COLO829 (cell line): ENCODE results near the gene PTRH2.
A peak's percentile ranks its signal among the peaks of the same experiment; 100 is the strongest.
"Not testable (repeated sequence)": the region's sequence is repeated elsewhere in the genome, so short reads cannot be mapped to it uniquely, and the experiment has no call there.

ENCODE experiments used
- DNase-seq: peaks from one replicate; pipeline ENCODE4 v3.0.0; 2012; ENCODE audit warnings: low spot score

The PTRH2 gene

DNA sequence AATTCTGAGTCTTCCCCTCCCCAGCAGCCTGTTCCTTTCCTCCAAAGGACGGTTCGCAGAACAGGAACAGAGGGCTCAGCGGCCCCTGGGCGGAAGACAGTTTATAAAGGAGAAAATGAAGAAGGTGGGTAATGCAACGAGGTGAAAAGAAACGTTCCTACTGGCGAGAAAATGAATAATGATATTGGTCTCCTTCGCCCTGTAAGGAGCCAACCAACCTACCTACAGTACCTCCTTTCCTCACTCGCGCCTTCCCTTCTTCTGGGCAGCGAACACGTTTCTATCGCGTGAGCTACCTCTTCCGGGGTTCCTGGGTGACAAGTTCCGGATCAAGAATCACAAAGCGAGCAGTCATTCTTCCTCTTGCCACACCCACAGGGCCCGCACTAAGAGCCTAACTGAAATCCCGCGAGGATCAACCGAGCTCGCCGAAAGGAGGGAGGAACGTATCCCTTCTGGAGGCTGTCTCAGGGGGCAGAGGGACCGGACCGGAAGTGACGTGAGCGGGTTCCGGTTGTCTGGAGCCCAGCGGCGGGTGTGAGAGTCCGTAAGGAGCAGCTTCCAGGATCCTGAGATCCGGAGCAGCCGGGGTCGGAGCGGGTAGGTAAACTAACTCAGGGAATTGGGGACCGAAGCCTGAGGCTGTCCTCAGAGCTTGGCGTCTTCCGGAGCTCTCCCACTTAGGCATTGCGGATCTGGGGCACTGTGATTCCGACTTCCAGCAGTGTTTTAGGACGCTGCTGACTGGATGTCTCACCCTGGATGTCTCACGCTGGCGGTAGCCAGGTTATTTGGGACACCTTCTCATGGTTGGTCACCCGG, at the start of gene PTRH2, which contains the start of gene VMP1:
Gene PTRH2, minus strand, starts transcription at position 282 of the 822 bp plus-strand sequence. CDS start 9,452 bp downstream, outside the sequence.
Gene VMP1, plus strand, starts transcription at position 506 of the 822 bp plus-strand sequence. CDS start 23,793 bp downstream, outside the sequence.
- peak; percentile 99 for DNase-seq

DNA sequence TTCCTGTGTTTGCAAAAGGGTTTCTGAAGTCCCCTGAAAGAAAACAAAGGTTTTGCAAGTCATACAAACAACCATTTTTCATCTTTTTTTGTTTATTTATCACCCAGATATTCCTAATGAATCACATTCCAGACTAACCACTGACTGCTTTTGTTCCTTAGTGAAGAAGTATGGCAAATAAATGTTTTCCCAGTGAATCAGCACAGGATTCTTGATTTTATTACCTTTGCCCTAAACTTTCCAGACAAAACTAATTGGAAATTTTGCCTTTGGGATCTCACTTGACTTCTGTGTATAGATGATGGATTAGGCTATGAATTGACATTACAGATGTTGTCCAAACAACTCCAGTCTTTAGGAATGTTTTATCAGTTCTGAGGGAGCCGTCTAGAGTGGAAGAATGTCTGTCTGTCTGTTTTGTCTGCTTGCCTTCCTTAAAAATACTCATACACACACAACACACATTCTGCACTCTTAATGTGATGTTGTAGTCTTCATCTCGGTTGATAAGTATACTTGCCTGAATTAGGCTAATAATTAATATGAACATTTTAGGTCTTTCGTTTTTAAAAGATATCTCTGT, 49.1 kb upstream of the PTRH2 start:
- peak; percentile 38 for DNase-seq

DNA sequence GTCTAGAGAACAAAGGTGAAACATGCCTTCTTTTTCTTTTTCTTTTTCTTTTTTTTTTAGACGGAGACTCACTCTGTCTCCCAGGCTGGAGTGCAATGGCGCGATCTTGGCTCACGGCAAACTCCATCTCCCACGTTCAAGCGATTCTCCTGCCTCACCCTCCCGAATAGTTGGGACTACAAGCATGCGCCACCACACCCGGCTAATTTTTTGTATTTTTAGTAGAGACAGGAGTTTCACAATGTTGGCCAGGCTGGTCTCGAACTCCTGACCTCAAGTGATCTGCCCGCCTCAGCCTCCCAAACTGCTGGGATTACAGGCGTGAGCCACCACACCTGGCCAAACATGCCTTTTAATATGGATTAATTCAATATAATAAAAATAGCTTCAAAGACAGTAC, 47.8 kb upstream of the PTRH2 start:
- not testable (repeated sequence) for DNase-seq

DNA sequence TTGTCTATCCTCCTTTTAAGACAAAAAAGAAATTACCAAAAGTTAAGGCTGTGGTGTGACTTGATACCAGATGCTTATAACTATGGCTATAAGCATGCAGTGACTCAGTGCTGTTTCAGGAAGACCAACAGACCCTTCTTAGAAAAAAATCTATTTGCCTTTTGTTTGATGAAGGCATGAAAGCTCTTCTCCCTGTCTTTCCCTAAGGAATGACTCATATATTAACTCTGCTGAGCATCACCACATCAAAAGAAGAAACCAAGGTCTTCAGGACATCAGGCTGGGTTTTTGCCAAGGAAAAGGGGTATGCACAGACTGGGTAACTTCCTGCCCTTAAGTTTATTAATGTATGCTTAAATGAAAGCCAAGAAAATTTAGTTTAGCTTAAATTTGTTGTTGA, 47.3 kb upstream of the PTRH2 start:
- DNase-seq: peak; percentile 93

DNA sequence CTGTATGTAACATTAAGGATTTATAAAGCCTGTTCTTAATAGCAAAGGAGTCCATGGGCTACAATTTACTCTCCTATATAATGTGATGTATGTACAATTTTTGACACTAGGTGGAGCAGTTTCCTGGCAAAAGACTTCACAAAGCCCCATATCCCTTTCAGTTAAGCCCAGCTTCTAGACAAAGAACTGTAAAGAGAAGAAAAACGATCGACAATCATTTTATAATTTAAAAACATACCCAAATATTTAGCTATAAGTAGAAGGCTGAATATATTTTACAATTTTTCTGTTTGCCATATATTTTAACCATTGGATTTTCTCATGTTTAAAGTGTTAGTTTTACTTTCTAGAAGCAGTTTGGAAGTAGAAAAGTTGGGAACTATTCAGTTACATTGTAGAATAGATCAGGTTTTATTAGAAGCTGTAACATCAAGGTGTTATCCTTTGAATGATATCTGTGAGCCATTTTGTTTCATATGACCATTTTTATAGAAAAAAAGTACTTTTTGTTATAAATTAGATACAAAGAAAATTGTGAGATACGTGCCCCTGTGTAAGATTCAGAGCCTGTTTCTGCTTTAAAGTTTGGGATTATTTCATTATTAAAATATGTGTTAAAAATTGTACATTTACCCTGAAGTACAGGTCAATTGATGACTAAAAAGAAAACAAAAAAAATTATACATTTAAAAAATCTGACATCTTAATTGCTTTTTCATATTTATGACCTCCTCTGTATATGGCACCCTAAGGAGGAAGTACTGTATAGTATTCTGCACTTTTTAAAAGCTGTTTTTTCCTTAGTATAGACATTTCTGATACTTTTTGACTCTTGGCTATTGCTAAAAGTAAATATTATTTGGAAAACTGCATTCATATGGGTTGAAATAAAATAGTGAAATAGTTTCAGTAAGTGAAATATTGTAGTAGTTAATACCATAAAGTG, 46.6 kb upstream of the PTRH2 start:
- DNase-seq: peak; percentile 86

DNA sequence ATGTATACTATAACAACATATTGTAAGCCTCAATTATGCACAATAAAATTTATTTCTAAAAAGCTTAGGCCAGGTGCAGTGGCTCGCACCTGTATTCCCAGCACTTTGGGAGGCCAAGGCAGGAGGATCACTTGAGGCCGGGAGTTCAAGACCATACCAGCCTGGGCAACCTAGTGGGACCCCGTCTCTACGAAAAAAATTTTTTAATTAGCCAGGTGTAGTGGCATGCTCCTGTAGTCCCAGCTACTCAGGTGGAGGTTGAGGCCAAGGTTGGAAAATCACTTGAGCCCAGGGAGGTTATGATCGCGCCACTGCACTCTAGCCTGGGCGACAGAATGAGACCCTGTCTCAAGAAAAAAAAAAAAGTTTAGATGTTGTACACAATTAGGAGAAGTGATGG, 45.7 kb upstream of the PTRH2 start:
- DNase-seq: no peak

DNA sequence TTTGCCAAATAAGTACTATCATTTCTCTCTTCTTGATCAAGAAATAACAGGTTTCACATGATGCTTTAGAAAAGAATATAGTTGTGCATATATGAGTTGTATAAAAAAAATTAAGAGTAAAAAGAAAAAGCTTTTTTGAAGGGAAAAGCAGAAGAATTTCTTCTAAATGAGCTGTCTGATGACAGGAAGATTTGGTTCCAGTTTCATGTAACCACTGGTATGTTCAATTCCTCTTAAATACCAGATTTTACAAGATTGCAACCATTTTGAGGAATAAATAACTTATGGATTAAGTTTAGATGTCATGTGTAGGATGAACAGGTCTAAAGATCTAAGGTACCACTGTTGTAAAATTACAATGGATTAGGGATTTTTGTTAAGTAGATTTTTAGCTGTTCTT, 45.2 kb upstream of the PTRH2 start:
- DNase-seq: no peak

DNA sequence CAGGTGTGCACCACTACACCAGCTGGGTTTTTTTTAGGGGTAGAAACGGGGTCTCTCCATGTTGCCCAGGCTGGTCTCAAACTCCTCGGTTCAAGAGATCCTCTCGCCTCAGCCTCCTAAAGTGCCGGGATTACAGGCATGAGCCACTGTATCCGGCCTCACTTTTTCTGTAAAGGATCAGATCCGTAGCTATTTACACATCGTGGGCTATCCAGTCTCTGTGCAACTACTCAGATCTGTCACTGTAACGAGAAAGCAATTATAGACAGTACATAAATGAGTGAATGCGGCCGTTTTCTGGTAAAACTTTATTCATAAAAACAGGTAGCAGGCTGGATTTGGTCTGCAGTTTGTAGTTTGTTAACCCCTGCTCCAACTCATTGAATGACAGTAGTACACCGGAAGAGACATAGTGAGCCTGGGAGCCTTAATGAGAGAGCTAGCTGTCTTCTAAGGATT, 44.8 kb upstream of the PTRH2 start:
- DNase-seq: no peak

DNA sequence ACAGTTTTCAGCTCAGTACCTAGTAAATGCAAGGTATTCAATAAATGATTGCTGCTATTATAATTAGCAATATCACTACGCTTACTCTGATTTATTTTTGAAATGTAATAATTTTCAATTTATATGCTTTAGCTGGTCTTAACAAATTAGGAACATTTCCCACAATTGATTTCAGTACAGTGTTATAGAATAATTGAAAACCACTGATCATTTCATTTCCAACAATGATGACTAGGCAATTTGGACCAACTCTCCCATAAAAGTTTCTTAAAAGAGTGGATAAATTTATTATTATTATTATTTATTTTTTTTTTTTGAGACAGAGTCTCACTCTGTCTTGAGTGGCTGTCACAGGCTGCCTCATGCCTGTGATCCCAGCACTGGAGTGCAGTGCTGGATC, 41.4 kb upstream of the PTRH2 start:
- no peak for DNase-seq

DNA sequence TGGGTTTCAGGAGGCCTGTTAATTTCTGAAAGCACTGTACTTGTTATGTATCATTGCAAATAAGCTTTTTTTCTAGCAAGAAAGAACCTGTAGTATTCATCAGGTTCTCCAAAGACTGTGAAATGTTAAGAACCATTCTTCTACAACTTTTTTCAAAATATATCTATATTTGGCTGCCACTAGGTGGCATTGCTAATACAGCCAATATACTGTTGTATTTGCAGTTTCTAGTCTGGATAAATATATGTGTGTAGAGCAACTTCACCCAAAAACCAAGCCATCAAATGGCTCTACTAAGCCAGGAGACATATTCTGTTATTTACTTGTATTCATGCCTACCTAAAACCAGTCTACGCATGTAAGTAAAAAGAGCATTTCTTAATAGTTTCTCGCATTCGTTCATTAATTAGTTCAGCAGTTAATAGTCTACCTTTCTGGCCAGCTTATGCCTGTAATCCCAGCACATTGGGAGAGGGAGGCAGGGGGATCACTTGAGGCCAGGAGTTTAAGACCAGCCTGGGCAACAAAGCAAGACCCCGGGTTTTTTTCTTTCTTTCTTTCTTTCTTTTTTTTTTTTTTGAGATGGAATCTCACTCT, 39.7 kb upstream of the PTRH2 start:
- no peak for DNase-seq

DNA sequence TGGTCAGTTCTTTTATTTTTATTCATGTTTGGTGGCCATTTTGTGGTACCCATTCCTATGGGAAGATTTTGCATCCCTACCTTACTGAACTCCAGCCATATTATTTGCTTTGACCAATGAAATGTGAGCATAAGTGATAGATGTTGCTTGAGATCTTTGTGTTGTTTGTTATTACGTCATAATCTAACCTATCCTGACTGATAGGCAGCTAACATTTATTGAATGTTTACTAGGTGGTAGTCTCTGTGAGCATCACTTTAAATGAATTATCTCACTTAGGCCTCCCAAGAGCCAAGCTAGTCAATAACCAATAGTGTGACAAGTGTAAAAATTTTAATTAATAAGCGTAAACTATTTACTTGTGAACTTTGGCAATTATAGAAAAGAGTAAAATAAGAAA, 37.8 kb upstream of the PTRH2 start:
- DNase-seq: no peak

DNA sequence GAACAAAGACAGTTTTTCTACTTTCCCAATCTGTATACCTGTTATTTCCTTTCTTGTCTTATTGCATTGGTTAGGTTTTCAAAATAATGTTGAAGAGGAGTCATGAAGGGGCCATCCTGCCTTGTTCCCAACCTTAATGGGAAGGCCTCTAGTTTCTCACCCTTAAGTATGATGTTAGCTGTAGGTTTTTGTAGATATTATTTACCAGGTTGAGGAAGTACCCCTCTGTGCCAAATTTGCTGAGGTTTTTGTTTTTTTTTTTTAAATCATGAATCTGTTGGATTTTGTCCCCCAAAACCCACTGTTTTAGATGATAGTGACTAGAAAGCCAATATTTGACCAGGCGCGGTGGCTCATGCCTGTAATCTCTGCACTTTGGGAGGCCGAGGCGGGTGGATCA, 36.6 kb upstream of the PTRH2 start:
- DNase-seq: no peak

DNA sequence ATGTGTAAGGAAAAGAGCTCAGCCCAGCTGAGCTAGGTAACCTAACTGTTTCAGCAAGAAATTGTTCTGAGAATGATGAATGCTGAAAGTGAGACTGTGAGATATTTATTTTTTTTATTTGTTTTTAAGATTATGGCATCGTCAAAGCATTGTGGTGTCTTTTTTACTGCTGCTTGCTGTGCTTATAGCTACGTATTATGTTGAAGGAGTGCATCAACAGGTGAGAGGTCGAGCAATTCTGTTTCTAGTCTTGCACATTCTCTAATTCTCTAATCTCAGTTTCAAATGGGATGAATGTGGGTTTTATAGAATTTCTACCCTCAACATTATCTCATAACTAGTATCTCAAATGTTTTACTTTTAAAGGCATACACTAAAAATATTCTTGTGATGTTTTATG, 30.1 kb upstream of the PTRH2 start:
- DNase-seq: no peak

DNA sequence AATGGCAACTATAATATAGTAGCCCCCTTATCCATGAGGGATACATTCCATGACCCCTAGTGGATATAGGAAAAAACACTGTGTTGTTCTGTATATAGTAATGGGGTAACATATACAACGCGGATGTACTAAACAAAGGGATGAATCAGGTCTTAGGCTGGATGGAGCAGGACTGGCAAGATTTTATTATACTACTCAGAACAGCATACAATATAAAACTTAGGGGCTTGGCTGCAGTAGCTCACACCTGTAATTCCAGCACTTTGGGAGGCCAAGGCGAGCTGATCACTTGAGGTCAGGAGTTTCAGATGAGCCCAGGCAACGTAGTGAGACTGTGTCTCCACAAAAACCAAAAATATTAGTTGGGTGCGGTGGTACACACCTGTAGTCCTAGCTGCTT, 27.0 kb upstream of the PTRH2 start:
- DNase-seq: no peak

DNA sequence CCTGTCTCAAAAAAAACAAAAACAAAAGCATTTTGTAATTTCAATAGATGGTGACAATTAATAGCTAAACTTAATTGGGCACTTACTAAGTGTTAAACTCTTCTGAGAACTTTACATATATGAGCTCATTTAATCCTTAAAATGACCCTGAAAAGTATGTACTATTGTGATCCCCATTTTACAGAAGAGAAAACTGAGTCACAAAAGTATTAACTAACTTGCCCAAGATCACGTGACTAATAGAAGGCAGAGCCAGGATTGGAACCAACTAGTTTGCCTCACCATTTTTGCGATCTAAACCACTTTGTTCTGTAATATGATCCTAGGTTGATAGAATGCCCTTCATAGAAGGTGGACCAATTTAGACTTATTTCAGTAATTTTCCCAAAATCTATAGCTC, 26.5 kb upstream of the PTRH2 start:
- no peak for DNase-seq

DNA sequence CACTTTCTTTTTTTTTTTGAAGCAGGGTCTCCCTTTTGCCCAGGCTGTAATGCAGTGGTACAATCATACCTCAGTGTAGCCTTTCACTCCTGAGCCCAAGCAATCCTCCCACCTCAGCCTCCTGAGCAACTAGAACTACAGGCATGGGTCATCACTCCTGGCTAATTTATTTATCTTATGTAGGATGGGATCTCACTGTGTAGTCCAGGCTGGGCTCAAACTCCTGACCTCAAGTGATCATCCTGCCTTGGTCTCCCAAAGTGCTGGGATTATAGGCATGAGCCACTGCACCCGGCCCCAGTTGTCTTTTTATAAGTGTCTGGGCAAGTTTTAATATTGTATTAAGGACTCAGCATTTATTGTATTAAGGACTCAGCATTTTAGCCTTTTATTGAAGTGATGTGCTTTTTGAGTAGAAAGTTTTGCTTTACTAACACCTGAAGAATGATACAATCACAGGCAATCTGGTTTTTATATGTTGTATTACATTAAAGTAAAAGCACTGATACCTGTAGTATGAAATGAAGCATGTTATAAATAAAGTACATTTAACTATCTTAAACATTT, 23.1 kb upstream of the PTRH2 start:
- no peak for DNase-seq

DNA sequence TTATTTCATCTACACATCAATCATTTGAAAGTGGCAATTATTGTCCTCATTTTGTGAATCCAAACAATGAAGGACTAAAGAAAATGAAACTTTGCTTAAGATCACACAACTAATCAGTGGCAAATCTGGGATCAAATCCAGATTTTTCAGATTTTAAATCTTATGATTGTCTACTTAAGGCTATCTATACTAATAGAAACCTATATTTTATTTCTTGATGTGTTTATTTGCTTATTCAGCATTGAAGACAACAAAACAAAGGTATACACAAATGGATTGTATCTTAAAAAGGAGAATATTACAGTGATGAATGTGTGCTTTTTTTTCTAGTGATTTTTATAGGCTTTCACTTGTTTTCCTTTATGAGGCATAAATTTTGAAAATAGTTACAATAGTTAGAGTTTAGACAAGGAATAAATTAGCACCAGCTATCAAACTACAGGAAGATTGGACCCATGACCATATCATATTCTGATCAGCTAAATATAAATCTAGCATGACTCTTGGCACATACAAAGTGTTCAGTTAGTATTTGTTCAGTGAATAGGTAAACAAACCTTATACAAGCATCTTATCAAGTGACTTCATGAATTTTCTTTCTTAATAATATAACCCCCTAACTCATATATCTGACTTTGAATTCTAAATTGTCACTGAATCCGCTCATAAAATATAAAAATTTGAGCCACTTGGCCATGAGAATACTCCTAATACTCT, 20.7 kb upstream of the PTRH2 start:
- DNase-seq: no peak

DNA sequence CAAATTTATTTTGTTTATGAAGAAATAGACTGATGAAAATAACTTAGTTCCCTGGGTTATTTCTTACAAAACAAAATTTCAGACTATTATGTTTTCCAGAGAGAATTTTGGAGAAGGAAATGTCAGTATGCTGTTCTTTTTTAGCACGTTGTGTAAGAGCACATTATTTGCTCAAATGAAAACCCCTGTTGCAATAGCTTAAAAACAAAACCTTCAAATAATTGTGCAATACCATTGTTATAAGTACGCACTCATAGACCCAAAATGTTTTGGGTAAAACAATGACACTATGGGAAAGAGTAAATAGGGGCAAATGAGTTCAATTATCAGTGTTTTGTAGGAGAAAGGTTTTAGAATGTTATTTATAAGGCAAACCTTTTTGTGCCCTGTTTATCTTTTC, 18.5 kb upstream of the PTRH2 start:
- DNase-seq: no peak

DNA sequence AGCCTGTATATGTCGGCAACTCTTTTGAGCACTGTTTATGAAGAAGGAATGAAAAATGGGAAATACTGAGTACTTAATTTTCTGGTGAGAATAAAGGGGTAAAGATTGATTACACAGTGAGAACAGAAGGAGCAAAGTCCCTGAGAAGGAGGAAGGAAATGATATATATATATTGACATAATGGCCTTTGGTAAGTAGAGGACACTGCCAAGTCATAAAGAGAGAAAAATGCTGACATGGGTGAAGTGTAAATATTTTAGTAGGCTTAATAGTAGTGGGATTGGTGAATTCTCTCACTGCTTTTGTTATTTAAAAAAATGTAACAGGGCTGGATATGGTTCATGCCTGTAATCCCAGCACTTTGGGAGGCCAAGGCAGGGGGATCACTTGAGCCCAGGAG, 16.4 kb upstream of the PTRH2 start:
- DNase-seq: no peak

DNA sequence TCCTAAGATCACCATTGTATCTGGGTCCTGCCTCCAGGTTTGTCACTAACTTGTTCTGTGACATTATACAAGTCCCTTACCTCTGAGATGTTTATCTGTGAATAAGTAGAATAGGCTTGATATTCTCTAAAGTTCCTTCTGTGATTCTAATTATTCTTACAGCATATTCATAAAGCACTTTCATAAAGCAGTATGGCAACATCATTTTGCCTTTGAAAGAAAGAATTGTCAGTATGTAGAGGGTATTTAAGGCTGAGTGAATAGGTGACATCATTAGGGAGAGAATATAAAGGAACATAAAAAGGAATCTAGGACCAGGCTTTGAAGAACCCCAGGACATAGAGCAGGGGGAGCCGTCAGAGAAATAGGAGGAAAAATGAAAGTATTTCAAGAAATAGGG, 15.8 kb upstream of the PTRH2 start:
- no peak for DNase-seq

DNA sequence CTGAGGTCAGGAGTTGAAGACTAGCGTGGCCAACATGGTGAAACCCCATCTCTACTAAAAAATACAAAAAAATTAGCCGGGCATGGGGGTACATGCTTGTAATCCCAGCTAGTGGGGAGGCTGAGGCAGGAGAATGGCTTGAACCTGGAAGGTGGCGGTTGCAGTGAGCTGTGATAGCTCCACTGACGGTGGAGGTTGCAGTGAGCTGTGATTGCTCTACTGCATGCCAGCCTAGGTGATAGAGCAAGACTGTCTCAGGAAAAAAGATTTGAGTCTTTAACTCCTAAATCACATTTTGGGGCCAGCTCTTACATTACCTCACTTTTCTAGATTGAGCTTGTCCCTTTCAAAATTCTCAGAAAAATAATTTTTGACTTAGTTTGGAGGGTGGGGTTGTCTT, 15.4 kb upstream of the PTRH2 start:
- no peak for DNase-seq
